BE2C (cell line): ENCODE data around the gene TTC39C.
"Not testable (repeated sequence)": the region's sequence is repeated elsewhere in the genome, so short reads cannot be mapped to it uniquely, and the experiment has no call there.

ENCODE experiments used
- DNase-seq: peaks from one replicate; pipeline ENCODE4 v3.0.0-alpha.2; 2020
- H3K27me3 ChIP-seq: fragments of 250-450 bp; sonication (Bioruptor Pico); 2 replicates; pipeline ENCODE4 v1.5.1; 2020; ENCODE audit warnings: mild to moderate bottlenecking
- H3K36me3 ChIP-seq: fragments of 250-450 bp; sonication (Bioruptor Pico); 2 replicates; pipeline ENCODE4 v1.5.1; 2020; ENCODE audit warnings: mild to moderate bottlenecking
- H3K4me1 ChIP-seq: fragments of 250-450 bp; sonication (Bioruptor Pico); 2 replicates; pipeline ENCODE4 v1.5.1; 2020
- H3K4me3 ChIP-seq: 2 replicates; pipeline ENCODE4 v1.5.1; 2011; ENCODE audit warnings: low read depth, low read length
- H3K9me3 ChIP-seq: fragments of 250-450 bp; sonication (Bioruptor Pico); 2 replicates; pipeline ENCODE4 v1.5.1; 2020
- CTCF ChIP-seq: IDR thresholded peaks from 2 replicates; pipeline ENCODE4 v1.5.1; 2012; ENCODE audit warnings: mild to moderate bottlenecking, low read depth, low read length

Gene TTC39C

GRCh38 chr18:24054130-24054529 lies 39.6 kb downstream of the TTC39C start:
- no peak for DNase-seq
- no peaks in the 10 kb centered on the region for H3K9me3 ChIP-seq
- no peaks in the 10 kb centered on the region for H3K27me3 ChIP-seq
- TF ChIP-seq CTCF: no peak
- H3K4me1 ChIP-seq: no peaks in the 10 kb centered on the region
- no peak overlapping the region for H3K4me3 ChIP-seq
- no peaks in the 10 kb centered on the region for H3K36me3 ChIP-seq

- H3K4me3 ChIP-seq: no peak overlapping the region
- no peaks in the 10 kb centered on the region for H3K36me3 ChIP-seq
- H3K4me1 ChIP-seq: no peaks in the 10 kb centered on the region
- H3K27me3 ChIP-seq: no peaks in the 10 kb centered on the region
- no peaks in the 10 kb centered on the region for H3K9me3 ChIP-seq
- DNase-seq: no peak
- TF ChIP-seq CTCF: no peak
Observed at GRCh38 chr18:24055009-24055804, 40.7 kb downstream of the TTC39C start.

GRCh38 chr18:24055878-24056277 lies 41.3 kb downstream of the TTC39C start:
- H3K27me3 ChIP-seq: no peaks in the 10 kb centered on the region
- H3K9me3 ChIP-seq: no peaks in the 10 kb centered on the region
- H3K4me1 ChIP-seq: no peaks in the 10 kb centered on the region
- no peak for TF ChIP-seq CTCF
- no peak overlapping the region for H3K4me3 ChIP-seq
- no peaks in the 10 kb centered on the region for H3K36me3 ChIP-seq
- DNase-seq: no peak

GRCh38 chr18:24056506-24056905 lies 42.0 kb downstream of the TTC39C start:
- no peaks in the 10 kb centered on the region for H3K27me3 ChIP-seq
- no peak for DNase-seq
- H3K36me3 ChIP-seq: no peaks in the 10 kb centered on the region
- H3K4me1 ChIP-seq: no peaks in the 10 kb centered on the region
- no peak for TF ChIP-seq CTCF
- H3K9me3 ChIP-seq: no peaks in the 10 kb centered on the region
- H3K4me3 ChIP-seq: no peak overlapping the region

GRCh38 chr18:24057804-24058203 lies 43.2 kb downstream of the TTC39C start:
- Histone ChIP-seq H3K27me3 (no peaks in the 10 kb centered on the region), H3K9me3 (no peaks in the 10 kb centered on the region), H3K4me1 (no peaks in the 10 kb centered on the region), H3K4me3 (no peak overlapping the region), H3K36me3 (no peaks in the 10 kb centered on the region)
- no peak for DNase-seq
- no peak for TF ChIP-seq CTCF

GRCh38 chr18:24059385-24059784 lies 44.8 kb downstream of the TTC39C start:
- H3K9me3 ChIP-seq, H3K36me3 ChIP-seq, H3K4me1 ChIP-seq, DNase-seq, H3K4me3 ChIP-seq, H3K27me3 ChIP-seq: not testable (repeated sequence)
